Activated CD8-positive, alpha-beta memory T cell treated with anti-CD3 and anti-CD28 coated beads for 4 hours (primary cell): Measurements from ENCODE around the gene CPXM1.

ENCODE experiments used
- DNase-seq, 2 donors: peaks; one replicate each; pipeline ENCODE4 v3.0.0-alpha.2; 2020; ENCODE audit warnings: low read depth in 2 of 2

The CPXM1 gene

DNA sequence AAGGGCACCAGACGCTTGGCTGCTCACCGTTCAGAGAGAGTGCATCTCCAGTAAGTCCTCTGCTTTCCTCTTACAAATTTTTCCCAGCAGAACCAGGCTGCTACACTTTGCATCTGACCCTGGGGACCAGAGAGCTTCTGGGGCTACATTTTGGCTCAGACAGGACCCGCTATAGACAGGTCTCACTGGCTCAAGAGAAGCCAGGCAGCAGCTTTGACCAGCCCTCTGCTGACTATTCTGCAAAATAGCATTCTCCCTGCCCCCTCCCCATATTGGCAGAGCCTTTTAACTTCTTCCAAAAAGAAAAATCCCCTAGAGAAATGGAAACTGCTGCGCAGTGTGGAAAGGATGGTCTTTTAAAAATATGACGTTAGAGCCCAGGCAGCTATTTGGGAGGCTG, 37.2 kb downstream of the CPXM1 start:
- DNase-seq: no peak

DNA sequence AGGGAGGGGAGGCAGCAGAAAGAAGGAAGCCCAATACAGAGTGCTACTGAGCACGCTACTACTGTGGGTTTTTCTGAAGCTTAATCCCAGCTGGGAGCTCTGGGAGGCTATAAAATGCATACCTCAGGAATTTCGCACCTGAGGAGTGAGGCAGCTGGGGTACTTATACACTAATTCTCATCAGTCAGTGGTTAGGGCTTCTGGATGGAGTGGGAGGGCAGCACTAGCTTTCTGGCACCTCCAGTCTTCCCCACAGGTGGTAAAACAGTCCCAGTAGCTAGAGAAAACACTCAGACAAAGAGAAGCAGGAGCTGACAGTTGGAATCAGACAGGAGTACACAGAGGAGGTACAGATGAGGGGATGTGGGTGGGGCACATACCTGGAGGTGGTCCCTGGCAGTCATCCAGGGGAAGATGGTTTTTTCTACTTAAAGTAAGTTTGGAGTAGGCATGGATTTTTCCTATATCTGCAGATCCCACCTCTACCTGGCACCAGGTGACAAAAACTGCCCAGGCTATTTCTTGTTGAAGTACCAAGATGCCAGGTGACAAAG, 37.8 kb downstream of the CPXM1 start:
- no peak for DNase-seq

DNA sequence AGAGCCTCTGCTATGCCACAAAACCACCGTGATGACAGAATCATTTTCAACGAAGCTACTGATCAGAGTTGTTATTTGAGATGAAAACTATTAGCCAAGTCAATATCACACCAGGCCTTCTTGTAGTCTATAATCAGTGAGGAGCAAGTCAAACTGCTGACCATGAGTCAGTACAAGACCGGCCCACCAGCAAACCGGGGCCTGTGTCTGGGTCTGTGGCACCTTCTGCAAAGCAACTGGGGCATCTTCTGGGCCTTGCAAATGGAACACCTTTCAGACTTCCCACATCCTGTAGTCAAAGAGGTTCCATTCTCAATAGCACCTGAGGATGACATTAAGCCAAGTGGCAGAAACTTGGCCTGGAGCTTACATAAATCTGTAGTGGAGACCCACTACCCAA, 38.5 kb downstream of the CPXM1 start:
- no peak for DNase-seq

DNA sequence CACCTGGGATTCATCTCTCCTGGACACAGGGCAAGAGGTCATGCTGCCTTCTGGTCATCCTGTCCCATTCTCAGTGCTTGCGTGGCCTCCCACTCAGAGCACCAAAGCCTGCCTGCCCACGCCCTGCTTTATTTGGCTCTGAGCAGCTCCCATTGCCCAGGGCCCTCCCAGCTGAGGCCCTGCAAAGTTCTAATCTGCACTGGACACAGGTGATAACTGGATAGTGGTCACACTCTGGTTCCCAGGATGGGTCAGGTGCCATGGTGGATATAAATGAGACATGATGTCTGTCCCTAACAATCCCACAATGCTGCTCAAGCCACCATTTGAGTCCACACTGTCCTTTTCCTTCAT, 39.5 kb downstream of the CPXM1 start:
- no peak for DNase-seq

DNA sequence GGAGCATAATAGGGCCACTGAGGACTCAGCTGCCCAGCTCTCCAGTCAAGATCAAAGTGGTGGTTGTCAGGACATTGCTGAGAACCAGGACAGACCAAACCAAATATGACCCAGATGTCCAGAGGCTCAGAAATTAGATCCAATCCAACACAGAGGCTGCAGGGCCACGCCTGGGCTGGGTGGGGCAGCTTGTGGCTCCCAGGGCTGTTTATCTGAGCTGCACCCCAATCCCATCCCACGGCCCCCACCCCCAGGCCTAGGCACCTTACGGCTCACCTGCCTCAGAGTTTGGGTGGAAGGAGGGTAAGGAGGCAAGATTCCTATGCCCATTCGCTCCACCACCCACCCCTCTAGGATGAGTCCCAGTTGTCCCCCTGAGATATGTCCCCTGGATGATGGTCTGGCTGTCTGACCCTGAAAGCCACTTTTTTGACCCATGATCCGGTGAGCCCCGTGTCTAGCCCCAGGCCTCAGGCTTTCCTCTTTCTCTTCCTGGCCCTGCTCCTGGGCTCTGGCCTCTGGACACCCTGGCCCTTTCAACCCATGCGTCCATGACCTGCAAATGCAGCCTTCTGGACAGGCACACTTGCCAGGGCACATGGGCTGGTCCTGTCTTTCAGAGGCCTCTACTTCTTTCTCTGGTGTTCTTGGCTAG, 40.0 kb downstream of the CPXM1 start:
- DNase-seq: no peak

DNA sequence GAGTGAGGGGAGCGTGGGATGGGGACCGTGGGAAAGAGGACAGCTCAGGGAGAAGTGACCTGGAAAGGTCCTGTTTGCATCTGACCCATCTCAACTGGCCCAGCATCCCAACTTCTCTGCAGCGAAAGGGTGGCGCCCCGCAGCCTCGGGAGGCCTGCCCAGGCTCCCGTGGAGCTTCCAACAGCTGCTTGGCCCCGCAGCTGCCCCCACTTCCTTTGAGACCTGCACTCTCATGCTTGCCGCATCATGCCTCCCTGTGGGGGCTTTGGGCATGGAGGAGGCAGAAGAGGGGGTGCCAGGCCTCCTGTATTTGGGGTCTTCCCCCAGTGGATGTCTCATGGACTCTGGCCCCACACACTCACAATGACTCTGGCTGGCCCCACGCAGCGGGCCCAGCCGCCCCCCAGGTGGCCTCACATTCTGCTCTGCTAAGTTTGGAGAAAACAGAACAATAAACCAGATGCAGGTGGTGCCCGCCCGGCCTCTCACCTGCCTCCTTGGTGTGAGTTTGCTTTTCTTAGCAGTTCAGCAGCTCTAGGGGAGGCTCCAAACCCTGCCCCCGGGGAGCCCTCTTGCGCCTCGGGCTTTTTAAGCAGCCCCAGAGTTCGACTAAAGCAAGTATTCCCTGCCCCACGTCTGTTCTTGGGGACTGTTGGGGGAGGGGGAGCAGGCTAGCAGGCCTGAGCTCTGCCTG, 40.7 kb downstream of the CPXM1 start:
- no peak for DNase-seq

DNA sequence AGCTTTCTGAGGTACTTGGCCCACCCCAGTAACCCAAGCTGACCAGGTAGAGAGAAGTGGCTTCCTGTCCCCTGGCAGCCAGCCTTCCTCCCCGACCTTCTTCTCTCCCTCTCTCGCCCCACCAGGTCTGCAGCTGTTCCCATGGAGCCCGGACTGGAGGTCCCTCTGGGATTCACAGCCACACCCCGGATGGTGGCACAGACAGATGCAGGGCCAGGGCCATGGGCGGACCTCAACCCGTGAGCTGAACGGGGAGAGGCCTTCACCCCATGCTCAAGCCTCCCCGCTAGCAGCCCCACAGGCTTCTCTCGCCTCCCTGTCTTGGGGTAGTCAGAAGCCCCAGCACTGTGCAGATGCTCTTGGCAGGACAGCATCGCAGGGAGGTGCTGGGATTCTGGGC, 41.3 kb downstream of the CPXM1 start:
- no peak for DNase-seq

DNA sequence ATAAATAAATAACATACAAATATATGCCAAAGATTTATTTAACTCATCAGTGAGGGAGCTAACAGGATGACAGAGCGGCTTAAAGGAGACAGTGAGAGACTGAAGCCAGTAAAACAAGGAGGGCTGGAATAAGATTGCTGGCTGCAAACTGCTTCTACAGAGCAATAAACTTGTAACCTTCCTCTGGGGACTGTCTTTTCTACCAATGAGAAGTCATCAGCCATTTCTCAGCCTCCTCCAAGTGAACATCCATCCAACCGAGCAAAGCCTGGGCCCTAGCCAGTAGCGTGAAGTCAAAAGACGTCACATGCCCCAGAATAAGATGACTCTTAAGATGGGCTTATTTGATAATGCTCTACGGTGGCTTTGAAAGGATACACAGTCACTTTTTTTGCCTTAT, 42.5 kb downstream of the CPXM1 start:
- DNase-seq: no peak

DNA sequence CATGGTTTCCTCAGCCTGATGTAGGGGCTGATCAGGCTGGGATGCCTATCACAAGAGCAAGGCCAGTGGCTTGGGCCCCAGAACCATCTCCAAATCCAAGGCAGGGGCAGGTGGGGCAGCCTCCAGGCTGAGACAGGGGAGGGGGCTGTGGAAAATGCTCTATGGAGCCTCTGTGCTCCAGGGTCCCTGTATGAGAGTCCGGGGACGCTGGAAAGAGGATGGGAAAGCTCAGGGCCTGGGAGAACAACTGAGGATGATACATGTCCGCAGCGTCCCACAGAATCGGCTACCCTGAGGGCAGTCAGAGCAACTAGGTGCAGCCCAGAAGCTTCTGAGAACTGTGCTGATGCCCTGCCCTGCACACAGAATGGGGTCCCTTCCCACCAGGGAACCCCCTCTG, 43.4 kb downstream of the CPXM1 start:
- DNase-seq: no peak

DNA sequence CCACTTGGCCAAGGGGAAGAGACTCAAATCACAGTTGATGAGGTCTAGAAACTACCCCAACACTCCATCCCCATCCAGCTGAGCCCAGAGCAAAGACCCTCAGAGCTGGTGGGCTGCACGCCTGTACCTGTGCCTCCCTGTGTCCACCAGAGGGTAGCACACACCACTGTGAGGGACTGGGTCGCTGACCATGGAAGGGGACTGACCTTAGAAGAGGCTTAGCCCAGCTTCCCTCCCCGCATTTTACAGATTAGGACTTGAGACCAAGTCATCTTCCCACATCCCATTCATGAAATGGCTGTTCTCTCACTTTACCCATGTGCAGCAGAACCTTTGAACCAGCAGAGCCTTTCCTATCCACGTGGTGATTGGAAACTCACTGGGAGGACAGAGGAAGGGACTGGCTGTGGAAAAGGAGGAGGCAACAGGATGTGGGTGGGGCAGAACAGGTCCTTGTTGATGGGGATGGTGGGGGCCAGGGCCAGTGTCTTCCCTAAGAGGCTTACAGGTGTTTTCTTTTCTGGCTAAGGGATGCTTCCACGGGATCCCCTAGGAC, 44.3 kb downstream of the CPXM1 start:
- DNase-seq: no peak

DNA sequence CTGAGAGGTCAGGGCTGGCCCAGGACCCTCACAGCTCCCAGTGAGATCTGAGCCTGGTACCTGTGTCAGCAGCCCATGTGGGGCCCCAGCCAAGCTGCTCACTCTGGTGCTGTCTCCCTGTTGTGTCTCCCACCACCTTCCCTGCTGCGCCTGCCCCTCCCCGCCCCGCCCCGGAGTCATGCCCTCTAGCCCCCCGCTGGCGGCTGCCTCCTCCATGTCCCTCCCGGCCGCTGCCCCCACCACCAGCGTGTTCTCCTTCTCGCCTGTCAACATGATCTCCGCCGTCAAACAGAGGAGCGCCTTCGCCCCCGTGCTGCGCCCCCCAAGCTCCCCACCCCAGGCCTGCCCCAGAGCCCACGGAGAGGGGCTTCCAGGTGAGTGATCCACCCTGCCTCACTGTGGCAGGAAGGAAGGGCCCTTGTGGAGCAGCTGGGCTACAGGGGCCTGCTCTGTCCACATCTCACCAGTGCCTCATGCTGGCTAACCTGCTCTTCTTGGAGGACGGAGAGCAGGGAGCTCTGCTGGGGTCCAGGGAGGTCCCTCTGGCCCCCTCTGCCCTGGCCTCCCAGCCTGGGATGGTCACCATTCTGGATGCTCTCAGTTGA, 44.9 kb downstream of the CPXM1 start:
- no peak for DNase-seq

DNA sequence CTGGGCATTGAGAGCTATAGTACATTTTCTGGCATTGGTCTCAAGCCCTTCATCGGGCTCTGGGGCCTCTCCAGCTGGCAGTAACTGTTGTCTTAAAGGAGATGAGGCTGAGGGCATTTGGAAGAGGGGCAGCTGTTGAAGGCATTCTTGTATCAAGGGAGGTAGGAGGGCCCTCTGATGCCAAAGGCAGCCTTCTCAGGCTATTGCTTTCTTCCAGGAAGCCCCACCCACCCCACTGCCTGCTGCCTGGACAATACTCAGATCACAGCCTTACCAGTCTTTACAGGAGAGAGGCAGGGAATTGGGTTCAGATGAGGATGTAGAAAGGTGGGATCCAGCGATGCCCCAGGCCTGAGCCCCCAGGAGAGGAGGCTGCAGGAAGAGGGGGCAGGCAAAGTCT, 46.0 kb downstream of the CPXM1 start:
- no peak for DNase-seq

DNA sequence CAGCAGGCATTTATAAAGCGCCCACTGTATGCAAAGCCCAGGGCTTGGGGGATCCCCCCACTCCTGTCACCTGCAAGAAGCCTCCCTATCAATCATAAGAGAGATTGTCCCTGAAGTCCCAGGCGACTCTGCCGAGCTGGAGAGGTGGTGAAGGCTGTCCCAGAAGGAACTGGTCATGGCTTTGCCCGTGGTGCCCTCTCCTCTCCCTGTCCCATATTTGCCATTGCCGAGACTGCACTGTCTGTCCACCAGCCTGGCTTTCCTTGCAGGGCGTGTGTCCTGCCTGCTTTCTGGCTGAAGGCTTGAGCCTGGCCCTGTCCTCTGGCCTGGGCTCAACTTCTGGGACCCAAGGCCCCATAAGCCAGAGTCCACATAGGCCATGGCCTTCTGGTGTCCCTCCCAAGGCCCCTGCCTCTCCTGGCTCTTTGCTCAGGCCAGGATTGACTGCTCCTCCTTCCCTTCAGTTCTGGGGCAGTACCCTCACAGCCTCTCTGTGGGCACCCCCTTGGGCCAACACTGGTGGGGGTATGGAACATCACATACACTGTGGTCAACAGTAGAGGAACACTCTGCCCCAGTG, 46.9 kb downstream of the CPXM1 start:
- DNase-seq: no peak

DNA sequence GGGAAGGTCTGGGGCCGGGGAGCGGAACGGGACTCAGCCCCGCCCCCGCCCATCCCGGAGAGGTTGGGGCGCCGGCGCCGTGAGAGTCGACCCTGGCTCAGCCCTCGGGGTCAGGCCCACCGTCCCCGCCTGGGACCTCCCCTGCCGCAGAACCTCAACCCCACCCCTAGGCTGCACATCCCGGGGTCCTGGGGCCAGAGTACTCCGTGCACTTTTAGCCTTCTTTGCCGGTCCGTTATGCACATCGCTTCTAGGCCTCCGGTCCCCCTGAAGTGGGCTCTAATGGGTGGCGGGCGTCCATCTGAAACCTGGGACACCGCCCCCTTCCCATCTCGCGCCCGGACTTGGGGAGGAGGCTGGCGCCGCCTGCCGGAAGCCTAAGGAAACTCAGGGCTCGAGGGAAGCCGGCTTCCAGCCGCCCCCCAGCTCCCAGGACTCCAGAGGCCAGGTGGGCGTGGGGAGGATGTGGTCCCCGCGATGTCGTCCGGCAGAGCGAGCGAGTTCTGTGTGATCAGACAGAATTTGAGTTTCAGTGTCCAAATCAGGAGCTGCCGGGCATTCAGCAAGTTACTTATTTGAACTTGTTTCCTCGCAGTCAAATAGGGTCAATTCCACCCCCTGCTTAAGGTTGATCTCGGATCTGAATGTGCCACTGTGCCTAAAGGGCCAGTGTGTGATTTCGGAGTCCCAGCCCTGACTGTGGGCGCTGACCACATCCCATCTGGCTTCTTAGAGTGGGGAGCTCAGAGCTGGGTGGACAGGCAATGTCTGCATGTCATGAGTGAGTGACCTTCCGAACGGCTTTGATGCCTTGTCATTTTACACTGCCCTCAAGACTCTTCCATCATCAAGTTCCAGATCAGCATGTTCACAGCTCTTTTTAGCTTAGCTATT, 47.6 kb downstream of the CPXM1 start:
- DNase-seq: no peak

DNA sequence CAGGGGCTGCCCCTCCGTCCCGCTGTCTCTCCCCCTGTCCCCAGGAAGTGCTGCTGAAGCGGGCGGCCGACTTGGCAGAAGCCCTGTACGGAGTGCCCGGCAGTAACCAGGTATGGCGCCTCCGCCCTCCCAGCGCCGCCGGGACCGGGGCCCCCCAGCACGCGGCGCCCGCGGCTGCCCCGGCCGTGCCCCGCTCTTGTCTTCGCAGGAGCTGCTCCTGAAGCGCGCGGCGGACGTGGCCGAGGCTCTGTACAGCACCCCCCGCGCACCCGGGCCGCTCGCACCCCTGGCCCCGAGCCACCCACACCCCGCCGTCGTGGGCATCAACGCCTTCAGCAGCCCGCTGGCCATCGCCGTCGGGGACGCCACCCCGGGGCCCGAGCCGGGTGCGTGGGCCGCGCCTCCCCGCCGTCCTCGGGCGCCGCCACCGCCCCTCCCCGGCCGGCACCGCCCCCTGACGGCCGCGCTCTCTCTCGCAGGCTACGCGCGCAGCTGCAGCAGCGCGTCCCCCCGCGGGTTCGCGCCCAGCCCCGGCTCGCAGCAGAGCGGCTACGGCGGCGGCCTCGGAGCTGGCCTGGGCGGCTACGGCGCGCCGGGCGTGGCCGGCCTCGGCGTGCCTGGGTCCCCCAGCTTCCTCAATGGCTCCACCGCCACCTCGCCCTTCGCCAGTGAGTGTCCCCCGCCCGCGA, 48.4 kb downstream of the CPXM1 start:
- DNase-seq: no peak

DNA sequence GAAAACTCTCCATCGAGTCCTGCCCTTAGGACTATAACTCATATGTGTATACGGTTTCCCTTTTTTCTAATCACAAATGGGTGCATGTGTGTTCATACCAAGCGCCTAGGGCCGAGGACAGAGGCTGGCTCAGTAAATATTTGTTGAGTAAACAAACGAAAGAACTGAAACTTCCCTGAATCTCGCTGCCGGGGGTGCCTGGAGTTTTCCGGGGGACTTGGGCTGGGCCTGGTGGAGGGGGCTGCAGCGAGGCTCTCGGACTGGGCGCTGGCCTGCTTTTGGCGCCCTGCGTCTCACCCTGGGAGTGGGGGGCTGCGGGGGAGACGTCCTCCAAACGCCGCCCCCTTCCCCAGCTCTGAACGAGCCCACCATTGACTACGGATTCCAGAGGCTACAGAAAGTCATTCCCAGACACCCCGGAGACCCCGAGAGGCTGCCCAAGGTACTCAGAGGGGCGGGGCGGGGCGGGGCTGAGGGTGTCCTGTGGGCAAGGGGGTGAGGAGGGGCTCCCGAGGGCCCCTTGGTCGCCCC, 49.0 kb downstream of the CPXM1 start:
- DNase-seq: no peak

DNA sequence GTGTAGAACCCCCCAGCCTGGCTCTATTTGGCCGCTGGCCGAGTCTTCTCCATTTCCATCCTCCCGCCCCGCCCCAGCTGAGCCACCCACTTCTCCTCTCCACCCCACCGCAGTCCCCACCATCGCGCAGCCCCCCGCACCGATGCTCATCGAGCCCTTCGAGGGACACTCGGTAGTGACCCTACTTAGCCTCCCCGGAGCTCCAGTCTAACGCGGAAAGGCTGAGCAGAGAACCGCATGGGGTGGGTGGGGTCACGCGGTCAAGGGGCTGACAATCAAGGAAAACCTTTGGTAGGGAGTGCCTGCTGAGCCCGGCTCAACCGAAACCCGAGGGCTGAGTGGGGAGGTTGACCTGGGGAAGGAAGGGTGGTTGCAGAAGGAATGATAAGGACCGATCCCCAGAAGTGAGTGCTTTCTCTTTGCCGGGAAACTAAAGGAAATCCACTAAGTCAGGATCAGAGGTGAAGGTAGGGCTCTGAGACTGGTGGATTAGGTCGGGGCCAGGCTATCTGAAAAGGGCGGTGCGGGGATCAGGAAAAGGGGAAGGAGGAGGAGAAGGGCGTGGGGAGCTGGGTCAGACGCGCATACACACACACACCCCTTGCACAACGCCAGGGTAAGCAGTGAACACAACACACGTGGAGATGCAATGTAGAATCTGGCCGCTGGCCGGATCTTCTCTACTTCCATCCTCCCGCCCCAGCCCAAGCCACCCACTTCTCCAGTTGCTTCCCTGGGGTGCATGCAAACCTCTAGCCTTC, 49.8 kb downstream of the CPXM1 start:
- no peak for DNase-seq

DNA sequence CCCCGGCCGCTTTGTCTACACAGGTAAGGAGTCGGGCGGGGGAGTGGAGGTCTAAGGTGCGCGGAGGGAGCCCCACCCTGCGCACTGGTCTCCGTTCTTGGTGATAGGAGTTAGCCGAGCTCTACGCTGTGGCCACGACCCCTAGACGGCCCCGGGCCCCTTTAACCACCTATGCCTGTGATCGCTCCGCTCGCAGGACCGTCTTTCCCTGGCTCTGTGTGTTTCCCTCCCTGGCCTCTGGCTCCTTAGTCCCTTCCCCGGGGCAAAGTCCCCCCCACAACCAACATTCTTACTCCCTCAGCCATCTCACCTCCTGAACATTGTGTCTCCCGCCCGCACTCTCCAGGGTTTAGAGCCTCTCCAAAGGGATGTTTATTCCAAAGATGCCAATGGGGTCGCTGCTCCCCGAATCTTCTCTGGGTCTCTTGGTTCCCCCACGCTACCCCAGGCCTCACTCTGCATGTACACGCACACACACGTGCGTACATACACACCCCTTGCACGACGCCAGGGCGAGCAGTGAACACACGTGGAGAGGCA, 50.4 kb downstream of the CPXM1 start:
- no peak for DNase-seq

DNA sequence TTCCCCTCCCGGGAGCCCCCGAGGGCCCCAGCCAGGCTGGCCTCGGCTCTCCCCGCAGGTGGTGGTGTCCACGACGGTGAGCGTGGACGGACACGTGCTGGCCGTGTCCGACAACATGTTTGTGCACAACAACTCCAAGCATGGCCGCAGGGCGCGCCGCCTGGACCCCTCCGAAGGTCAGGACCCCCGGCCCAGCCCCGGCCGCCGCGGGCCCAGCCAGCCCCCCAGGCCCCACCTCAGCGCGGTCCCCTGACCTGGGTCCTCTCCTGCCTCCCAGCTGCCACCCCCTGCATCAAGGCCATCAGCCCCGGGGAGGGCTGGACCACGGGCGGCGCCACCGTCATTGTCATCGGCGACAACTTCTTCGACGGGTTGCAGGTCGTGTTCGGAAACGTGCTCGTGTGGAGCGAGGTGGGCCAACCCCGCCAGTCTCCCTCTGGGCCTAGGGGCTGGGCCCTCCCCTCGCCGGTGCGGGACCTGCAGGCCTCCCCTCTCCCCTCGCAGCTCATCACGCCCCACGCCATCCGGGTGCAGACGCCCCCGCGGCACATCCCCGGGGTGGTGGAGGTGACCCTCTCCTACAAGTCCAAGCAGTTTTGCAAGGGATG, 51.0 kb downstream of the CPXM1 start:
- DNase-seq: no peak
